CD14-positive monocyte (primary cell): Measurements from ENCODE around the gene UBE2QL1. TPM values are rescaled to one million over a fixed set of nuclear protein-coding genes. Genes with fewer than 3 reads are reported as not detected.

Experiments
- DNase-seq, 3 donors: peaks; one replicate each; pipeline ENCODE4 v3.0.0-alpha.2; 2011 to 2022
- H2AFZ ChIP-seq: 2 replicates; pipeline ENCODE4 v1.6.0; 2012; ENCODE audit warnings: mild to moderate bottlenecking, low read depth, low read length, inconsistent platforms; ENCODE audit not compliant: insufficient read depth, poor library complexity, severe bottlenecking
- H3K27ac ChIP-seq, 2 donors: 1 replicate in 1 of 2; 2 replicates in 1 of 2; pipeline ENCODE4 v1.5.1; 2012 to 2013; ENCODE audit warnings: low read length in 2 of 2, control low read depth in 1 of 2, inconsistent platforms in 1 of 2, low read depth in 1 of 2, mild to moderate bottlenecking in 1 of 2
- H3K27me3 ChIP-seq, 2 donors: one replicate each; pipeline versions ENCODE4 v1.6.0 to v1.6.1; 2011 to 2013; ENCODE audit warnings: low read length in 2 of 2; ENCODE audit not compliant: control insufficient read depth in 2 of 2, insufficient read depth in 2 of 2
- H3K36me3 ChIP-seq, 2 donors: replicated peaks in 1 of 2; 1 replicate in 1 of 2; 2 replicates in 1 of 2; pipeline versions ENCODE4 v1.5.1 to v1.6.1; 2012 to 2013; ENCODE audit warnings: low read length in 2 of 2, control low read depth in 1 of 2, inconsistent platforms in 1 of 2, mild to moderate bottlenecking in 1 of 2; ENCODE audit not compliant: insufficient read depth in 2 of 2, control insufficient read depth in 1 of 2
- H3K4me1 ChIP-seq, 2 donors: 1 replicate in 1 of 2; 2 replicates in 1 of 2; pipeline versions ENCODE4 v1.5.1 to v1.6.1; 2012 to 2013; ENCODE audit warnings: low read length in 2 of 2, control low read depth in 1 of 2, inconsistent platforms in 1 of 2, mild to moderate bottlenecking in 1 of 2, moderate library complexity in 1 of 2; ENCODE audit not compliant: insufficient read depth in 2 of 2, control insufficient read depth in 1 of 2
- H3K4me2 ChIP-seq: replicated peaks from 2 replicates; pipeline ENCODE3; 2012; ENCODE audit warnings: low read length, moderate library complexity, mild to moderate bottlenecking; ENCODE audit not compliant: poor library complexity, severe bottlenecking; ENCODE audit errors: extremely low read depth
- H3K4me3 ChIP-seq, 3 experiments: fragments of 200-600 bp in 1 of 3; sonication (generic) in 1 of 3; replicated peaks in 1 of 3; 1 replicate in 2 of 3; 2 replicates in 1 of 3; pipeline ENCODE4 v1.5.1; 2011 to 2013; ENCODE audit warnings: low read length in 3 of 3, mild to moderate bottlenecking in 3 of 3, control low read depth in 2 of 3, low read depth in 2 of 3, inconsistent platforms in 1 of 3, moderate library complexity in 1 of 3
- H3K79me2 ChIP-seq: 2 replicates; pipeline ENCODE4 v1.6.0; 2012; ENCODE audit warnings: mild to moderate bottlenecking, control low read depth, inconsistent platforms, low read length, moderate library complexity; ENCODE audit not compliant: insufficient read depth
- H3K9ac ChIP-seq: 2 replicates; pipeline ENCODE4 v1.6.0; 2017; ENCODE audit warnings: low read length, mild to moderate bottlenecking; ENCODE audit not compliant: insufficient read depth, poor library complexity, severe bottlenecking
- H3K9me3 ChIP-seq, 2 donors: replicated peaks in 1 of 2; 1 replicate in 1 of 2; 2 replicates in 1 of 2; pipeline versions ENCODE4 v1.5.1 to v1.6.1; 2012 to 2013; ENCODE audit warnings: low read length in 2 of 2, control low read depth in 1 of 2; ENCODE audit not compliant: control insufficient read depth in 1 of 2, insufficient read depth in 1 of 2
- H4K20me1 ChIP-seq: 2 replicates; pipeline ENCODE4 v1.6.0; 2012; ENCODE audit warnings: mild to moderate bottlenecking, low read length, control low read depth, moderate library complexity; ENCODE audit not compliant: insufficient read depth
- H3K27ac Mint-ChIP-seq, 7 donors: one replicate each; pipeline ENCODE4 v1.8.0; 2020; ENCODE audit warnings: mild to moderate bottlenecking in 7 of 7, mixed read lengths in 7 of 7, moderate library complexity in 6 of 7, inconsistent platforms in 2 of 7
- H3K27me3 Mint-ChIP-seq, 3 donors: one replicate each; pipeline ENCODE4 v1.8.0; 2021 to 2022; ENCODE audit warnings: low read depth in 3 of 3, mild to moderate bottlenecking in 3 of 3, mixed read lengths in 3 of 3, moderate library complexity in 3 of 3, inconsistent platforms in 1 of 3
- H3K36me3 Mint-ChIP-seq, 2 donors: one replicate each; pipeline ENCODE4 v1.8.0; 2020; ENCODE audit warnings: mixed read lengths in 2 of 2, inconsistent platforms in 1 of 2, mild to moderate bottlenecking in 1 of 2
- H3K4me1 Mint-ChIP-seq: one replicate; pipeline ENCODE4 v1.8.0; 2020; ENCODE audit warnings: mild to moderate bottlenecking, mixed read lengths
- H3K4me3 Mint-ChIP-seq, 2 donors: one replicate each; pipeline ENCODE4 v1.8.0; 2020; ENCODE audit warnings: mild to moderate bottlenecking in 2 of 2, mixed read lengths in 2 of 2, moderate library complexity in 1 of 2
- H3K9me3 Mint-ChIP-seq, 7 donors: one replicate each; pipeline ENCODE4 v1.8.0; 2020 to 2022; ENCODE audit warnings: mixed read lengths in 7 of 7, mild to moderate bottlenecking in 6 of 7, moderate library complexity in 6 of 7, inconsistent platforms in 2 of 7
- CTCF ChIP-seq: fragments of 200-600 bp; IDR thresholded peaks from one replicate; pipeline ENCODE4 v1.8.0; 2022; ENCODE audit warnings: antibody characterized with exemption, mild to moderate bottlenecking
- WGBS: methylation state at CpG from one replicate; pipeline ENCODE4 v1.1.5; 2013; ENCODE audit warnings: missing lambda C conversion rate; ENCODE audit not compliant: insufficient coverage; 5-methylcytosine and 5-hydroxymethylcytosine counted together
- intact Hi-C, 2 donors: fragments of 100-400 bp; cut with micrococcal nuclease; formaldehyde crosslinking; loops; one replicate each; pipeline versions ENCODE4 v1.15.0 to v1.15.1; 2023
- polyA plus RNA-seq, 3 donors: library from polyadenylated mRNA; depleted of rRNA in 1 of 3; unstranded in 2 of 3; stranded (reverse) in 1 of 3; fragments of 300-500 nt in 2 of 3; fragments of >200 nt in 1 of 3; fragmentation: Illumina TruSeq in 2 of 3; gene quantifications; 1 replicate in 2 of 3; 2 replicates in 1 of 3; pipeline ENCODE4 v1.2.3, GENCODE V29; 2012 to 2021

UBE2QL1 gene
- polyA plus RNA-seq, 3 donors: not detected

GRCh38 chr5:6494939-6495338 is 46.3 kb downstream of the UBE2QL1 start:
- Histone ChIP-seq H3K27ac (no peak overlapping the region), H4K20me1 (no peaks in the 10 kb centered on the region), H3K4me2 (no peak overlapping the region), H3K36me3 (no peaks in the 10 kb centered on the region), H3K79me2 (no peaks in the 10 kb centered on the region), H3K27me3 (no peaks in the 10 kb centered on the region), H3K4me1 (no peaks in the 10 kb centered on the region), H3K9ac (no peak overlapping the region), H3K9me3 (peaks cover 0 to 1% of the 10 kb centered on the region in 2 donors), H2AFZ (no peak overlapping the region), H3K4me3 (no peak overlapping the region)
- intact Hi-C loops: no loop called here
- DNase-seq: no peak
- H3K36me3 Mint-ChIP-seq: no peaks in the 10 kb centered on the region
- no peak for TF ChIP-seq CTCF
- H3K9me3 Mint-ChIP-seq: no peaks in the 10 kb centered on the region
- H3K27me3 Mint-ChIP-seq: peaks cover 0 to 2% (median 2%) of the 10 kb centered on the region in 3 donors
- H3K27ac Mint-ChIP-seq: no peak overlapping the region
- 100% methylated on average over 2 of the region's 5 CpGs for whole genome bisulfite sequencing
- H3K4me3 Mint-ChIP-seq: no peak overlapping the region
- H3K4me1 Mint-ChIP-seq: no peaks in the 10 kb centered on the region

- WGBS: 92% methylated on average over 6 of the region's 8 CpGs
- H3K27me3 Mint-ChIP-seq: peaks cover 0 to 2% (median 2%) of the 10 kb centered on the region in 3 donors
- H3K4me1 ChIP-seq: no peaks in the 10 kb centered on the region
- no peaks in the 10 kb centered on the region for H4K20me1 ChIP-seq
- TF ChIP-seq CTCF: no peak
- H3K9ac ChIP-seq: no peak overlapping the region
- intact Hi-C loops: no loop called here
- no peak overlapping the region for H3K4me3 ChIP-seq
- no peak overlapping the region for H3K27ac ChIP-seq
- no peak overlapping the region for H3K4me3 Mint-ChIP-seq
- H3K36me3 Mint-ChIP-seq: no peaks in the 10 kb centered on the region
- peaks cover 0 to 3% (median 0%) of the 10 kb centered on the region in 7 donors for H3K9me3 Mint-ChIP-seq
- H2AFZ ChIP-seq: no peak overlapping the region
- no peak overlapping the region for H3K4me2 ChIP-seq
- peaks cover 0 to 4% of the 10 kb centered on the region in 2 donors for H3K9me3 ChIP-seq
- no peaks in the 10 kb centered on the region for H3K36me3 ChIP-seq
- no peaks in the 10 kb centered on the region for H3K27me3 ChIP-seq
- no peaks in the 10 kb centered on the region for H3K79me2 ChIP-seq
- no peak overlapping the region for H3K27ac Mint-ChIP-seq
- no peaks in the 10 kb centered on the region for H3K4me1 Mint-ChIP-seq
- no peak for DNase-seq
These were observed 47.0 kb downstream of the UBE2QL1 start for GRCh38 chr5:6495433-6496206.
